Measurements from ENCODE around the gene SPO11. TPM values are rescaled to one million over a fixed set of nuclear protein-coding genes. Genes with fewer than 3 reads are reported as not detected.
A peak's percentile ranks its signal among the peaks of the same experiment; 100 is the strongest.
"Not testable (repeated sequence)": the region's sequence is repeated elsewhere in the genome, so short reads cannot be mapped to it uniquely, and the experiment has no call there.

SPO11 gene
- total RNA-seq, 1 experiment from 2014 or later, result not detected

GRCh38 chr20:57332105-57333089, 2.8 kb downstream of the SPO11 start:
- DNase-seq (ENCODE audit: extremely low read depth, low read depth), result no peak

- DNase-seq (ENCODE audit: extremely low read depth, low read depth), result no peak
These were observed 5.8 kb downstream of the SPO11 start for GRCh38 chr20:57335392-57335791.

GRCh38 chr20:57341663-57342062, 12.1 kb downstream of the SPO11 start:
- DNase-seq (ENCODE audit: extremely low read depth, low read depth), result no peak

- DNase-seq (ENCODE audit: extremely low read depth, low read depth), result no peak
These were observed 13.2 kb downstream of the SPO11 start for GRCh38 chr20:57342829-57343228.

- peak; percentile 55 for DNase-seq (ENCODE audit: extremely low read depth, low read depth)
These were observed 16.9 kb downstream of the SPO11 start for GRCh38 chr20:57346477-57346876.

GRCh38 chr20:57347393-57347792, 17.8 kb downstream of the SPO11 start:
- no peak for DNase-seq (ENCODE audit: extremely low read depth, low read depth)

GRCh38 chr20:57348200-57348921, 18.8 kb downstream of the SPO11 start:
- DNase-seq (ENCODE audit: extremely low read depth, low read depth), result not testable (repeated sequence)

- not testable (repeated sequence) for DNase-seq (ENCODE audit: extremely low read depth, low read depth)
These were observed 19.4 kb downstream of the SPO11 start for GRCh38 chr20:57348922-57349574.

GRCh38 chr20:57350081-57350710, 20.6 kb downstream of the SPO11 start:
- DNase-seq (ENCODE audit: extremely low read depth, low read depth), result no peak

- DNase-seq (ENCODE audit: extremely low read depth, low read depth), result not testable (repeated sequence)
These were observed 21.1 kb downstream of the SPO11 start for GRCh38 chr20:57350726-57351041.

GRCh38 chr20:57351042-57351783, 21.6 kb downstream of the SPO11 start, which contains the start of gene RAE1:
RAE1 (plus strand) TSS chr20:57351255; CDS start chr20:57354039, 2,784 bp downstream.
- DNase-seq (ENCODE audit: extremely low read depth, low read depth), result peak; percentile 89

- no peak for DNase-seq (ENCODE audit: extremely low read depth, low read depth)
These were observed 22.7 kb downstream of the SPO11 start for GRCh38 chr20:57352305-57352704.

GRCh38 chr20:57353351-57353750, 23.7 kb downstream of the SPO11 start:
- no peak for DNase-seq (ENCODE audit: extremely low read depth, low read depth)

GRCh38 chr20:57361517-57361916, 31.9 kb downstream of the SPO11 start:
- no peak for DNase-seq (ENCODE audit: extremely low read depth, low read depth)

- no peak for DNase-seq (ENCODE audit: extremely low read depth, low read depth)
These were observed 34.8 kb downstream of the SPO11 start for GRCh38 chr20:57364451-57364850.

- no peak for DNase-seq (ENCODE audit: extremely low read depth, low read depth)
These were observed 40.0 kb downstream of the SPO11 start for GRCh38 chr20:57369596-57369995.

GRCh38 chr20:57370316-57370715, 40.7 kb downstream of the SPO11 start:
- no peak for DNase-seq (ENCODE audit: extremely low read depth, low read depth)

- DNase-seq (ENCODE audit: extremely low read depth, low read depth), result no peak
These were observed 41.8 kb downstream of the SPO11 start for GRCh38 chr20:57371363-57371762.

- DNase-seq (ENCODE audit: extremely low read depth, low read depth), result no peak
These were observed 42.6 kb downstream of the SPO11 start for GRCh38 chr20:57372157-57372556.
